ENCODE data around the gene LDLRAD4. TPM values are rescaled to one million over a fixed set of nuclear protein-coding genes. Genes with fewer than 3 reads are reported as not detected.

LDLRAD4 gene
- polyA plus RNA-seq, 4 donors: 2.7 to 17.6 (median 7.0) TPM

GRCh38 chr18:13520306-13520705, 301.7 kb downstream of the LDLRAD4 start:
- Histone ChIP-seq H3K36me3 (ENCODE audit: control insufficient read depth in 3 of 3, insufficient read depth in 2 of 3, low read depth in 1 of 3, low read length in 3 of 3) (no peaks in the 10 kb centered on the region), H3K27me3 (ENCODE audit: control insufficient read depth in 3 of 3, insufficient read depth in 3 of 3, low read length in 3 of 3) (no peaks in the 10 kb centered on the region), H3K9me3 (ENCODE audit: control insufficient read depth in 2 of 2, insufficient read depth in 1 of 2, low read depth in 1 of 2, low read length in 1 of 2) (peaks cover 0 to 2% of the 10 kb centered on the region in 2 donors), H3K4me3 (ENCODE audit: low read depth in 1 of 3, low read length in 3 of 3) (no peak overlapping the region), H3K27ac (ENCODE audit: low read depth in 1 of 3, low read length in 2 of 3) (peak overlapping the region in 1 of 3 donors; percentile 9), H3K4me1 (ENCODE audit: control insufficient read depth in 3 of 3, insufficient read depth in 2 of 3, low read depth in 1 of 3, low read length in 2 of 3) (no peaks in the 10 kb centered on the region)
- no peak for FAIRE-seq
- DNase-seq: no peak
- 78 to 93% (median 89%) methylated on average over 6 of the region's 6 CpGs for WGBS, 3 donors

DNA sequence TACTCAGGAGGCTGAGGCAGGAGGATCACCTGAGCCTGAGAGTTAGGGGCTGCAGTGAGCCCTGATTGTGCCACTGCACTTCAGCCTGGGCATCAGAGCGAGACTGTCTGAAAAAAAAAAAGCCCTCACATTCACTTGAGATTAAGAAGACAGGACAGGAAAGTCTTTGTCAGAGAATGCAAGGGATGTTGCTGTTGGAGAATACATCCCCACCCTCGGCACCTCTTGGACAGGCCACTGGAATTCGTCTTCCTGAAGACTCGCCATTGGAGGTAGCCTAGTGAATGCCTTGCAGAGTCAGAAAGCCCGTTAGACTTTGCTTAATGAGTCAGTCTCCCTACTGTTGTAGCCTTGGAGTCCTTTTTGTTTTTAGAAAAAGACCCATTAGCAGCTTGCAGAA, 302.2 kb downstream of the LDLRAD4 start:
- FAIRE-seq: no peak
- WGBS, 3 donors: 90 to 97% (median 93%) methylated on average over 5 of the region's 5 CpGs
- no peaks in the 10 kb centered on the region for H3K36me3 ChIP-seq (ENCODE audit: control insufficient read depth in 3 of 3, insufficient read depth in 2 of 3, low read depth in 1 of 3, low read length in 3 of 3)
- H3K4me3 ChIP-seq (ENCODE audit: low read depth in 1 of 3, low read length in 3 of 3): no peak overlapping the region
- no peaks in the 10 kb centered on the region for H3K4me1 ChIP-seq (ENCODE audit: control insufficient read depth in 3 of 3, insufficient read depth in 2 of 3, low read depth in 1 of 3, low read length in 2 of 3)
- peaks cover 0 to 2% of the 10 kb centered on the region in 2 donors for H3K9me3 ChIP-seq (ENCODE audit: control insufficient read depth in 2 of 2, insufficient read depth in 1 of 2, low read depth in 1 of 2, low read length in 1 of 2)
- no peaks in the 10 kb centered on the region for H3K27me3 ChIP-seq (ENCODE audit: control insufficient read depth in 3 of 3, insufficient read depth in 3 of 3, low read length in 3 of 3)
- H3K27ac ChIP-seq (ENCODE audit: low read depth in 1 of 3, low read length in 2 of 3): peak overlapping the region in 1 of 3 donors; percentile 9
- DNase-seq: no peak

DNA sequence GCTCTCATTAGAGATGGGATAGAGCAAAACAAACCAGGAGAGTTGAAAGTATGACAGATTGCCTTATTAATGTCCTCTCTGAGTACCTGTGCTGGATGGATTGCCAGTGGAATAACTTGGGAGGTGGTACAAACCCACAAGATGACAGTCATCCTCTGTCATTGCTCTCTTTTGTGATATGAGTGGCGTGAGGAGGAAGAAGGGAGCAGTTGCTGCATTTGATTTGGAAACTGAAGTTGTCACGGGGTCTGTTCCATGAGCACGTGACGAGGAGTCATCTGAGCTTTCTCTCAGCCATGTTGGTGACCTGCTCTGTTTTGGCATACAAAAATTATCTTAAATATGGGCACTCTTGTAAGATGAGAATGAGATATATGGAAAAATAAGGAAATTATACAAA, 302.9 kb downstream of the LDLRAD4 start:
- DNase-seq (no peak), FAIRE-seq (no peak)
- Histone ChIP-seq H3K27me3 (ENCODE audit: control insufficient read depth in 3 of 3, insufficient read depth in 3 of 3, low read length in 3 of 3) (no peaks in the 10 kb centered on the region), H3K36me3 (ENCODE audit: control insufficient read depth in 3 of 3, insufficient read depth in 2 of 3, low read depth in 1 of 3, low read length in 3 of 3) (no peaks in the 10 kb centered on the region), H3K27ac (ENCODE audit: low read depth in 1 of 3, low read length in 2 of 3) (no peak overlapping the region), H3K9me3 (ENCODE audit: control insufficient read depth in 2 of 2, insufficient read depth in 1 of 2, low read depth in 1 of 2, low read length in 1 of 2) (peaks cover 0 to 2% of the 10 kb centered on the region in 2 donors), H3K4me3 (ENCODE audit: low read depth in 1 of 3, low read length in 3 of 3) (no peak overlapping the region), H3K4me1 (ENCODE audit: control insufficient read depth in 3 of 3, insufficient read depth in 2 of 3, low read depth in 1 of 3, low read length in 2 of 3) (no peaks in the 10 kb centered on the region)
- WGBS, 3 donors: 88 to 94% (median 93%) methylated on average over 4 of the region's 4 CpGs

DNA sequence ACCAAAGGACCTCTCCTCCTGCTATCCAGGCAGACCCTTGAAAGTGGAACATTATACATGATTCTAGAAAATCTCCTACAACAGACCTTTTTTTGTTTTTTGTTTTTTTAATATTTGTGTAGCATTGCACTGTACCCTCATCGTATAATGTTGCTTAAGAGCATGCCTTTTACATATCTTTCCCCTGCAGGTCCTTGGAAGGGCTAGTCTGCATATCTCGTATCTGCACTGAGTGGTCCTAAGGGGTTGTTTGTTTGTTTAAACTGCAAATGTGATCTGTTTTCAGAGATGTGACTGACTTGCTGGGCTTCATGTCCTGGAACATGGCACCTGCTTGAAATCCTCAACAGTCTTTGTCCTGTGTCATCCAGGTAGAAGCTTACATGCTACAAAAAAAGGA, 303.7 kb downstream of the LDLRAD4 start:
- Histone ChIP-seq H3K9me3 (ENCODE audit: control insufficient read depth in 2 of 2, insufficient read depth in 1 of 2, low read depth in 1 of 2, low read length in 1 of 2) (peaks cover 0 to under 1% of the 10 kb centered on the region in 2 donors), H3K27ac (ENCODE audit: low read depth in 1 of 3, low read length in 2 of 3) (no peak overlapping the region), H3K4me1 (ENCODE audit: control insufficient read depth in 3 of 3, insufficient read depth in 2 of 3, low read depth in 1 of 3, low read length in 2 of 3) (no peaks in the 10 kb centered on the region), H3K36me3 (ENCODE audit: control insufficient read depth in 3 of 3, insufficient read depth in 2 of 3, low read depth in 1 of 3, low read length in 3 of 3) (no peaks in the 10 kb centered on the region), H3K4me3 (ENCODE audit: low read depth in 1 of 3, low read length in 3 of 3) (no peak overlapping the region), H3K27me3 (ENCODE audit: control insufficient read depth in 3 of 3, insufficient read depth in 3 of 3, low read length in 3 of 3) (no peaks in the 10 kb centered on the region)
- no peak for FAIRE-seq
- DNase-seq: no peak
- WGBS, 3 donors: 90 to 93% (median 91%) methylated on average over 2 of the region's 2 CpGs

DNA sequence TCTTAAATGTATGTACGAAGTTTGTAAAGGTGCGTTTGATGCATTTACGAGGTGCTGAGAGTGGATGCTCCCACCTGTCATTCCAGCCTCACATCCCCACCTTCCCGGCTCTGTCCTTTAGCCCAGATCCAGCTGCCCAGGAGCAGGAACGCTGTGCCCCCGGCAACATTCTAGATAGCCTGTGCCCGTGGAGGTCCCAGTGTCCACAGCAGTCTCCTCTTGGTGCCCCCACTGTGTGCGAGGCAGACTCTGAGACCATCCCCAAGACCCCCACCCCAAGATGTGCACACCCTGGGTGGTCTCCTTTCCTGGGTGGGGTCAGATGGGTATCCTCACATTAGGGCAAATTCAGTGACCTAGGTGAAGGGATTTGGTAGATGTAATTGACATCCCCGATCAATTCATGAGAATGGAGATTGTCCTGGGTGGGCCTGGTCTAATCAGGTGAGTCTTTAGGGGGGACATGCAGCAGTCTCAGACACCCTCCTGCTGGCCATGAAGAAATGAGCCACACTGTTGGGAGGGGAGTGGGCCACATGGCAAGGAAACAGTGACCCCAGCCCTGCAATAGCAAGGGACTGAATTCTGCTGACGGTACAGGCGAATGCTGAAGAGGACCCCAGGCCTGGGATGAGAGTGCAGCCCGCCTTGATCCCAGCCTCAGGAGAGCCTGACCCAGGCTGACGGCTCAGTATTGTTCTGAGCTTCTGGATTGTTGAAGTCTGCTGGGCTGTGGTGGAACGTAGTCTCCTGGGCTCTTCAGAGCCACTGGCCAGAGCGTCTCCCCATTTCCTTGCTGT, 304.5 kb downstream of the LDLRAD4 start:
- no peak for FAIRE-seq
- no peaks in the 10 kb centered on the region for H3K9me3 ChIP-seq (ENCODE audit: control insufficient read depth in 2 of 2, insufficient read depth in 1 of 2, low read depth in 1 of 2, low read length in 1 of 2)

GRCh38 chr18:13524054-13524453, 305.5 kb downstream of the LDLRAD4 start:
- Histone ChIP-seq H3K9me3 (ENCODE audit: control insufficient read depth in 2 of 2, insufficient read depth in 1 of 2, low read depth in 1 of 2, low read length in 1 of 2) (no peaks in the 10 kb centered on the region), H3K36me3 (ENCODE audit: control insufficient read depth in 3 of 3, insufficient read depth in 2 of 3, low read depth in 1 of 3, low read length in 3 of 3) (no peaks in the 10 kb centered on the region), H3K4me1 (ENCODE audit: control insufficient read depth in 3 of 3, insufficient read depth in 2 of 3, low read depth in 1 of 3, low read length in 2 of 3) (no peaks in the 10 kb centered on the region), H3K27ac (ENCODE audit: low read depth in 1 of 3, low read length in 2 of 3) (no peak overlapping the region), H3K4me3 (ENCODE audit: low read depth in 1 of 3, low read length in 3 of 3) (no peak overlapping the region), H3K27me3 (ENCODE audit: control insufficient read depth in 3 of 3, insufficient read depth in 3 of 3, low read length in 3 of 3) (no peaks in the 10 kb centered on the region)
- no peak for FAIRE-seq
- DNase-seq: no peak
- WGBS, 3 donors: 87 to 94% (median 90%) methylated on average over 5 of the region's 5 CpGs

More for the DNA sequence above, 304.5 kb downstream of the LDLRAD4 start:
- no peaks in the 10 kb centered on the region for H3K27me3 ChIP-seq (ENCODE audit: control insufficient read depth in 3 of 3, insufficient read depth in 3 of 3, low read length in 3 of 3)
- H3K4me1 ChIP-seq (ENCODE audit: control insufficient read depth in 3 of 3, insufficient read depth in 2 of 3, low read depth in 1 of 3, low read length in 2 of 3): no peaks in the 10 kb centered on the region
- no peak overlapping the region for H3K27ac ChIP-seq (ENCODE audit: low read depth in 1 of 3, low read length in 2 of 3)
- DNase-seq: no peak
- H3K4me3 ChIP-seq (ENCODE audit: low read depth in 1 of 3, low read length in 3 of 3): no peak overlapping the region
- WGBS, 3 donors: 88 to 89% (median 89%) methylated on average over 15 of the region's 15 CpGs
- no peaks in the 10 kb centered on the region for H3K36me3 ChIP-seq (ENCODE audit: control insufficient read depth in 3 of 3, insufficient read depth in 2 of 3, low read depth in 1 of 3, low read length in 3 of 3)

GRCh38 chr18:13524811-13525210, 306.3 kb downstream of the LDLRAD4 start:
- Histone ChIP-seq H3K27ac (ENCODE audit: low read depth in 1 of 3, low read length in 2 of 3) (no peak overlapping the region), H3K9me3 (ENCODE audit: control insufficient read depth in 2 of 2, insufficient read depth in 1 of 2, low read depth in 1 of 2, low read length in 1 of 2) (no peaks in the 10 kb centered on the region), H3K36me3 (ENCODE audit: control insufficient read depth in 3 of 3, insufficient read depth in 2 of 3, low read depth in 1 of 3, low read length in 3 of 3) (no peaks in the 10 kb centered on the region), H3K4me3 (ENCODE audit: low read depth in 1 of 3, low read length in 3 of 3) (no peak overlapping the region), H3K4me1 (ENCODE audit: control insufficient read depth in 3 of 3, insufficient read depth in 2 of 3, low read depth in 1 of 3, low read length in 2 of 3) (no peaks in the 10 kb centered on the region), H3K27me3 (ENCODE audit: control insufficient read depth in 3 of 3, insufficient read depth in 3 of 3, low read length in 3 of 3) (no peaks in the 10 kb centered on the region)
- whole genome bisulfite sequencing, 3 donors: 85 to 86% (median 85%) methylated on average over 11 of the region's 11 CpGs
- no peak for DNase-seq
- no peak for FAIRE-seq

DNA sequence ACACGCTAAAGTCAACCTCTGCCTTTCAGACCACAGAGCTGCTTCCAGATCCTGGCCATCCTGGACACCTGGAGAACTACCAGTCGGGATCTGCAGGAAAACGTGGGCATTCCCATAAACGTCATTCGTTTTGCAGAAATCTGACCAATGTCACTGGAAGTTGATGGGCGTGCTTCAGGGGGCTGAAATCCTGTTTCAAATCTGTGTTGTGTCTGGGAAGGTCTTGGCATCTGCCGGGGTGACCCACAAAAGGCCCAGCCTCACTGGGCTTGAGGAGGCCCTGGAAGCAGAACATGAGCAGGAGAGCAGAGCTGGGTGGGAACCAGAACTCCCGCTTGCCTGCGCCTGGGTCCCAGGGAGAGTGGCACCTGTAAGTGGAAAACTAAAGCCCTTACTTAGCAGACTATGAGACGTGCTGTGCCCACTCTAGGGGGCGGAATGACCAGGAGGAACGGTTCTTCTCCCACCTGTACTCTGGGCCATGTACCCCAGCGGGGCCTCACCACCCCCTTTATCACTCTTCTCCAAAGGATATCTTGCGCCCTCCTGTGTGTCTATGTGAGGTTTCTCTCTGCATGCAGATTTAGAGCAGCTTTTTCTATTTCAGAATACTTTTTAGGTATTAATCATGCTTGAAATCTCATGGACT, 306.9 kb downstream of the LDLRAD4 start:
- H3K36me3 ChIP-seq (ENCODE audit: control insufficient read depth in 3 of 3, insufficient read depth in 2 of 3, low read depth in 1 of 3, low read length in 3 of 3): no peaks in the 10 kb centered on the region
- no peak overlapping the region for H3K27ac ChIP-seq (ENCODE audit: low read depth in 1 of 3, low read length in 2 of 3)
- FAIRE-seq (no peak), DNase-seq (no peak)
- 93 to 94% (median 94%) methylated on average over 14 of the region's 14 CpGs for WGBS, 3 donors
- H3K4me3 ChIP-seq (ENCODE audit: low read depth in 1 of 3, low read length in 3 of 3): no peak overlapping the region
- H3K4me1 ChIP-seq (ENCODE audit: control insufficient read depth in 3 of 3, insufficient read depth in 2 of 3, low read depth in 1 of 3, low read length in 2 of 3): no peaks in the 10 kb centered on the region
- H3K27me3 ChIP-seq (ENCODE audit: control insufficient read depth in 3 of 3, insufficient read depth in 3 of 3, low read length in 3 of 3): no peaks in the 10 kb centered on the region
- H3K9me3 ChIP-seq (ENCODE audit: control insufficient read depth in 2 of 2, insufficient read depth in 1 of 2, low read depth in 1 of 2, low read length in 1 of 2): no peaks in the 10 kb centered on the region

Measured in small intestine (tissue), 7 donors.